HepG2 (cell line): ENCODE data around the gene LILRB3. TPM values are rescaled to one million over a fixed set of nuclear protein-coding genes. Genes with fewer than 3 reads are reported as not detected.

Experiments used
- ARID4A ChIP-seq: sonication (generic); formaldehyde crosslinking; IDR thresholded peaks from 2 replicates; pipeline ENCODE4 v1.5.0; 2020; ENCODE audit warnings: mild to moderate bottlenecking, missing genetic modification reagents, borderline replicate concordance
- GABPB1 ChIP-seq: IDR thresholded peaks from 2 replicates; pipeline ENCODE4 v1.6.1; 2016; ENCODE audit warnings: mild to moderate bottlenecking, missing genetic modification reagents, moderate library complexity, missing compliant biosample characterization
- KLF12 ChIP-seq: sonication (generic); formaldehyde crosslinking; IDR thresholded peaks from 2 replicates; pipeline ENCODE4 v1.4.0; 2020; ENCODE audit warnings: missing genetic modification reagents, borderline replicate concordance
- TFDP1 ChIP-seq: IDR thresholded peaks from 2 replicates; pipeline ENCODE4 v1.6.1; 2016; ENCODE audit warnings: missing compliant biosample characterization, missing genetic modification reagents, borderline replicate concordance
- ZNF318 ChIP-seq: sonication (generic); formaldehyde crosslinking; IDR thresholded peaks from 2 replicates; pipeline ENCODE4 v1.4.0; 2020; ENCODE audit warnings: mild to moderate bottlenecking, missing genetic modification reagents
- ZNF660 ChIP-seq: sonication (generic); formaldehyde crosslinking; IDR thresholded peaks from 2 replicates; pipeline ENCODE4 v1.5.1; 2020; ENCODE audit warnings: mild to moderate bottlenecking, low read depth, missing genetic modification reagents, borderline replicate concordance
- polyA plus RNA-seq, 8 experiments: library from polyadenylated mRNA; depleted of rRNA in 3 of 8; stranded (reverse) in 7 of 8; unstranded in 1 of 8; fragments of >200 nt; fragmentation: Illumina TruSeq in 4 of 8; extraction: Trizol in 4 of 8; gene quantifications; 2 replicates each; pipeline versions ENCODE4 v1.2.1 to v1.2.3, GENCODE V29; 2011 to 2016; ENCODE audit warnings: low read depth in 4 of 8, missing spikeins in 1 of 8, mixed read lengths in 1 of 8; ENCODE audit not compliant: insufficient read depth in 1 of 8
- total RNA-seq, 5 experiments: library from RNA; depleted of rRNA; stranded (reverse); fragments of >200 nt; fragmentation: Illumina TruSeq; extraction: Trizol; gene quantifications; 2 replicates each; pipeline ENCODE4 v1.2.3, GENCODE V29; 2016; ENCODE audit warnings: low read depth in 1 of 5

LILRB3 gene
- total and polyA plus RNA-seq, 2 of the 13 experiments (the other 11 are each of a cell fraction or from before 2014, with no cell fraction given), result 0.22 TPM; not detected in 1

- TF ChIP-seq ARID4A (CRISPR knock-in tag), result peak; percentile 43; the same call in 1 of the 2 replicates
- peak; percentile 63; the same call in 1 of the 2 replicates for TF ChIP-seq TFDP1 (CRISPR knock-in tag)
- no peak; the same call in 1 of the 2 replicates for TF ChIP-seq ZNF318 (CRISPR knock-in tag)
- no peak for TF ChIP-seq ZNF660 (CRISPR knock-in tag)
- peak; percentile 52 for TF ChIP-seq KLF12 (CRISPR knock-in tag)
- TF ChIP-seq GABPB1 (CRISPR knock-in tag), result no peak
Measured at GRCh38 chr19:54189145-54189734, 33.6 kb downstream of the LILRB3 start, which contains the start of gene MBOAT7 (continued).
